Ishikawa (cell line): ENCODE data around the gene SETD1B.

Experiments
- CREB1 ChIP-seq: IDR thresholded peaks from 2 replicates; pipeline ENCODE4 v1.6.1; 2012; ENCODE audit warnings: low read depth
- EGR1 ChIP-seq: IDR thresholded peaks from 2 replicates; pipeline ENCODE4 v1.6.1; 2012
- EP300 ChIP-seq: IDR thresholded peaks from 2 replicates; pipeline ENCODE4 v1.6.1; 2012; ENCODE audit warnings: borderline replicate concordance
- FOXM1 ChIP-seq: IDR thresholded peaks from 2 replicates; pipeline ENCODE4 v1.6.1; 2012; ENCODE audit warnings: low read depth, borderline replicate concordance
- MAX ChIP-seq: IDR thresholded peaks from 2 replicates; pipeline ENCODE4 v1.6.1; 2012
- REST ChIP-seq: IDR thresholded peaks from 2 replicates; pipeline ENCODE4 v1.6.1; 2012; ENCODE audit warnings: low read depth, mild to moderate bottlenecking
- TAF1 ChIP-seq: IDR thresholded peaks from 2 replicates; pipeline ENCODE4 v1.6.1; 2012; ENCODE audit warnings: low read depth, mild to moderate bottlenecking
- TCF12 ChIP-seq: IDR thresholded peaks from 2 replicates; pipeline ENCODE4 v1.6.1; 2012; ENCODE audit warnings: low read depth
- USF1 ChIP-seq: IDR thresholded peaks from 2 replicates; pipeline ENCODE4 v1.6.1; 2012
- YY1 ChIP-seq: IDR thresholded peaks from 2 replicates; pipeline ENCODE4 v1.6.1; 2012; ENCODE audit warnings: low read depth
- ZBTB7A ChIP-seq: IDR thresholded peaks from 2 replicates; pipeline ENCODE4 v1.6.1; 2012; ENCODE audit warnings: low read depth

GRCh38 chr12:121805171-121806008, 1.6 kb downstream of the SETD1B start:
- TF ChIP-seq EGR1 = no peak
- no peak for TF ChIP-seq YY1
- no peak for TF ChIP-seq FOXM1
- TF ChIP-seq CREB1 = no peak
- no peak for TF ChIP-seq TCF12
- TF ChIP-seq USF1 = no peak
- no peak for TF ChIP-seq REST
- no peak; the same call in 1 of the 2 replicates for TF ChIP-seq ZBTB7A
- no peak for TF ChIP-seq TAF1
- TF ChIP-seq MAX = no peak
- no peak for TF ChIP-seq EP300
